Endodermal cell (in vitro differentiated cells): Measurements from ENCODE around the gene SBF2. TPM values are rescaled to one million over a fixed set of nuclear protein-coding genes. Genes with fewer than 3 reads are reported as not detected.

Source experiments
- DNase-seq: peaks from one replicate; pipeline ENCODE4 v3.0.0-alpha.2; 2017
- H3K27ac ChIP-seq: 2 replicates; pipeline ENCODE4 v1.5.1; 2013; ENCODE audit warnings: mild to moderate bottlenecking, low read depth, low read length, moderate library complexity
- H3K27me3 ChIP-seq: 2 replicates; pipeline ENCODE4 v1.6.1; 2013; ENCODE audit warnings: mild to moderate bottlenecking, low read length, moderate library complexity; ENCODE audit not compliant: insufficient read depth, control insufficient read depth, poor library complexity, severe bottlenecking
- H3K36me3 ChIP-seq: 2 replicates; pipeline ENCODE4 v1.7.0; 2013; ENCODE audit warnings: mild to moderate bottlenecking, low read length, moderate library complexity; ENCODE audit not compliant: control insufficient read depth, insufficient read depth
- H3K4me1 ChIP-seq: one replicate; pipeline ENCODE4 v1.7.0; 2013; ENCODE audit warnings: low read length; ENCODE audit not compliant: control insufficient read depth, insufficient read depth
- H3K4me3 ChIP-seq: 2 replicates; pipeline ENCODE4 v1.5.1; 2013; ENCODE audit warnings: mild to moderate bottlenecking, low read length, moderate library complexity
- H3K9ac ChIP-seq: 2 replicates; pipeline ENCODE4 v1.6.1; 2013; ENCODE audit warnings: mild to moderate bottlenecking, low read length, moderate library complexity; ENCODE audit not compliant: poor library complexity, severe bottlenecking; ENCODE audit errors: extremely low read depth
- H3K9me3 ChIP-seq: 2 replicates; pipeline ENCODE4 v1.6.1; 2013; ENCODE audit warnings: mild to moderate bottlenecking, low read length, moderate library complexity; ENCODE audit not compliant: control insufficient read depth
- H3K27ac Mint-ChIP-seq: 2 replicates; pipeline ENCODE4 v1.8.0; 2020; ENCODE audit warnings: mixed read lengths
- H3K27me3 Mint-ChIP-seq: 2 replicates; pipeline ENCODE4 v1.8.0; 2021; ENCODE audit warnings: mild to moderate bottlenecking, mixed read lengths; ENCODE audit not compliant: insufficient read depth
- H3K36me3 Mint-ChIP-seq: 2 replicates; pipeline ENCODE4 v1.8.0; 2020; ENCODE audit warnings: low read depth, mixed read lengths
- H3K4me1 Mint-ChIP-seq: 2 replicates; pipeline ENCODE4 v1.8.0; 2020; ENCODE audit warnings: mixed read lengths
- H3K4me3 Mint-ChIP-seq: 2 replicates; pipeline ENCODE4 v1.8.0; 2020; ENCODE audit warnings: mild to moderate bottlenecking, moderate library complexity, mixed read lengths
- H3K9me3 Mint-ChIP-seq: 2 replicates; pipeline ENCODE4 v1.8.0; 2020; ENCODE audit warnings: mild to moderate bottlenecking, mixed read lengths
- WGBS, 2 experiments: methylation state at CpG; one replicate each; pipeline versions ENCODE4 v1.1.5 to v1.1.7; 2013; ENCODE audit warnings: missing lambda C conversion rate in 2 of 2, mixed read lengths in 1 of 2; ENCODE audit not compliant: insufficient coverage in 1 of 2, insufficient read length in 1 of 2; 5-methylcytosine and 5-hydroxymethylcytosine counted together
- total RNA-seq, 2 donors: library from RNA; stranded (reverse); fragmentation: NEBNext Ultra II Directional in 1 of 2; extraction: Animal tissue kit (Norgen Biotek cat#: 25700) in 1 of 2; gene quantifications; 2 replicates in 1 of 2; 3 replicates in 1 of 2; pipeline ENCODE4 v1.2.1, GENCODE V29; 2021
- TF ChIP-seq, protein P1 (sequence below): fragments of 200-600 bp; sonication (generic); conservative IDR thresholded peaks from 2 replicates; pipeline ENCODE4 v1.5.0; 2021; ENCODE audit warnings: antibody characterized with exemption, mild to moderate bottlenecking

Gene SBF2
- total RNA-seq, 2 donors from 2014 or later: 27.1 to 32.5 TPM

- Mint-ChIP-seq H3K27me3 (no peaks in the 10 kb centered on the region), H3K4me3 (no peak overlapping the region), H3K27ac (no peak overlapping the region), H3K4me1 (peaks cover 16% of the 10 kb centered on the region), H3K9me3 (peaks cover 11% of the 10 kb centered on the region), H3K36me3 (peaks cover under 1% of the 10 kb centered on the region)
- H3K36me3 ChIP-seq: no peaks in the 10 kb centered on the region
- peak overlapping the region; percentile 37 for H3K4me3 ChIP-seq
- H3K27me3 ChIP-seq: no peaks in the 10 kb centered on the region
- peaks cover 15% of the 10 kb centered on the region for H3K4me1 ChIP-seq
- no peak for DNase-seq
- H3K9ac ChIP-seq: no peak overlapping the region
- WGBS, 2 experiments: 93 to 100% methylated on average over 1 to 3 of the region's 3 CpGs
- H3K9me3 ChIP-seq: peaks cover 33% of the 10 kb centered on the region
- TF ChIP-seq, protein P1, sequence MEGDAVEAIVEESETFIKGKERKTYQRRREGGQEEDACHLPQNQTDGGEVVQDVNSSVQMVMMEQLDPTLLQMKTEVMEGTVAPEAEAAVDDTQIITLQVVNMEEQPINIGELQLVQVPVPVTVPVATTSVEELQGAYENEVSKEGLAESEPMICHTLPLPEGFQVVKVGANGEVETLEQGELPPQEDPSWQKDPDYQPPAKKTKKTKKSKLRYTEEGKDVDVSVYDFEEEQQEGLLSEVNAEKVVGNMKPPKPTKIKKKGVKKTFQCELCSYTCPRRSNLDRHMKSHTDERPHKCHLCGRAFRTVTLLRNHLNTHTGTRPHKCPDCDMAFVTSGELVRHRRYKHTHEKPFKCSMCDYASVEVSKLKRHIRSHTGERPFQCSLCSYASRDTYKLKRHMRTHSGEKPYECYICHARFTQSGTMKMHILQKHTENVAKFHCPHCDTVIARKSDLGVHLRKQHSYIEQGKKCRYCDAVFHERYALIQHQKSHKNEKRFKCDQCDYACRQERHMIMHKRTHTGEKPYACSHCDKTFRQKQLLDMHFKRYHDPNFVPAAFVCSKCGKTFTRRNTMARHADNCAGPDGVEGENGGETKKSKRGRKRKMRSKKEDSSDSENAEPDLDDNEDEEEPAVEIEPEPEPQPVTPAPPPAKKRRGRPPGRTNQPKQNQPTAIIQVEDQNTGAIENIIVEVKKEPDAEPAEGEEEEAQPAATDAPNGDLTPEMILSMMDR: no peak
- H3K27ac ChIP-seq: no peak overlapping the region
Measured at GRCh38 chr11:10049756-10050155, 244.3 kb downstream of the SBF2 start.

GRCh38 chr11:10048350-10048749 lies 245.7 kb downstream of the SBF2 start:
- no peak overlapping the region for H3K9ac ChIP-seq
- H3K27ac ChIP-seq: no peak overlapping the region
- Mint-ChIP-seq H3K9me3 (peaks cover 22% of the 10 kb centered on the region), H3K4me1 (peaks cover 16% of the 10 kb centered on the region), H3K4me3 (no peak overlapping the region), H3K27ac (no peak overlapping the region), H3K27me3 (no peaks in the 10 kb centered on the region), H3K36me3 (peaks cover 6% of the 10 kb centered on the region)
- no peaks in the 10 kb centered on the region for H3K27me3 ChIP-seq
- H3K9me3 ChIP-seq: peaks cover 46% of the 10 kb centered on the region
- no peak overlapping the region for H3K4me3 ChIP-seq
- no peak for DNase-seq
- no peaks in the 10 kb centered on the region for H3K36me3 ChIP-seq
- TF ChIP-seq, protein P1: no peak
- peaks cover 15% of the 10 kb centered on the region for H3K4me1 ChIP-seq

GRCh38 chr11:10044618-10045017 lies 249.4 kb downstream of the SBF2 start:
- TF ChIP-seq, protein P1: no peak
- H3K27ac ChIP-seq: no peak overlapping the region

More at GRCh38 chr11:10044618-10045017, 249.4 kb downstream of the SBF2 start:
- Mint-ChIP-seq H3K27me3 (no peaks in the 10 kb centered on the region), H3K27ac (no peak overlapping the region), H3K36me3 (peaks cover 12% of the 10 kb centered on the region), H3K9me3 (peaks cover 26% of the 10 kb centered on the region), H3K4me1 (no peaks in the 10 kb centered on the region), H3K4me3 (no peak overlapping the region)
- H3K9ac ChIP-seq: no peak overlapping the region
- no peaks in the 10 kb centered on the region for H3K27me3 ChIP-seq
- no peaks in the 10 kb centered on the region for H3K4me1 ChIP-seq
- H3K36me3 ChIP-seq: peaks cover 4% of the 10 kb centered on the region
- peaks cover 51% of the 10 kb centered on the region for H3K9me3 ChIP-seq
- DNase-seq: peak; percentile 58
- H3K4me3 ChIP-seq: peak overlapping the region; percentile 54
- 94 to 96% methylated on average over 4 to 5 of the region's 5 CpGs for WGBS, 2 experiments
